HepG2 (cell line): ENCODE data around the gene IL1RAP. TPM values are rescaled to one million over a fixed set of nuclear protein-coding genes. Genes with fewer than 3 reads are reported as not detected.

ENCODE experiments used
- ATAC-seq: fragments of 200-7000 bp; cut with Tn5 transposase; 3 replicates; pipeline ENCODE4 v1.9.1; 2020; ENCODE audit warnings: mild to moderate bottlenecking, moderate library complexity
- BruUV-seq: library from RNA; stranded (reverse); fragments of 400-500 nt; replicated peaks from 2 replicates; lab custom pipeline; 2021; lab: Mats Ljungman, UMichigan
- CTCF ChIA-PET: fragments of 300-600 bp; formaldehyde crosslinking; extraction: SDS; loops from one replicate; lab custom pipeline; 2021; ENCODE audit warnings: low total read pairs, inconsistent platforms, low intra/inter-chr PET ratio; lab: Yijun Ruan, JAX
- POLR2A ChIA-PET: fragments of 350-600 bp; sonication (Branson Sonifier 250); formaldehyde crosslinking; loops from one replicate; lab custom pipeline; 2020; ENCODE audit warnings: antibody characterized with exemption, inconsistent platforms; lab: Yijun Ruan, JAX
- DNase-seq: peaks from one replicate; pipeline ENCODE4 v3.0.0-alpha.2; 2015; ENCODE audit warnings: low spot score
- FAIRE-seq: peaks from 3 replicates; lab custom pipeline; 2011; peaks lifted over from hg19 to GRCh38; lab: Jason Lieb, UNC
- H2AFZ ChIP-seq: one replicate; pipeline ENCODE4 v1.6.1; 2011; ENCODE audit warnings: low read length, inconsistent platforms
- H3K27ac ChIP-seq: fragments of 300-600 bp; 3 replicates; pipeline ENCODE4 v1.8.0; 2011; ENCODE audit warnings: mixed run types, mild to moderate bottlenecking, mixed read lengths, low read length, inconsistent platforms; ENCODE audit not compliant: insufficient read depth; ENCODE audit errors: extremely low read length
- H3K27me3 ChIP-seq, 2 experiments: fragments of 200-600 bp in 1 of 2; 2 replicates in 1 of 2; 3 replicates in 1 of 2; pipeline versions ENCODE4 v1.6.0 to v1.8.0; 2011; ENCODE audit warnings: low read length in 2 of 2, mild to moderate bottlenecking in 2 of 2, moderate library complexity in 2 of 2, inconsistent platforms in 1 of 2; ENCODE audit not compliant: insufficient read depth in 2 of 2, control insufficient read depth in 1 of 2
- H3K36me3 ChIP-seq, 2 experiments: fragments of 200-600 bp in 1 of 2; replicated peaks in 1 of 2; 2 replicates in 1 of 2; 3 replicates in 1 of 2; pipeline versions ENCODE4 v1.5.1 to v1.8.0; 2011; ENCODE audit warnings: low read length in 2 of 2, inconsistent platforms in 1 of 2; ENCODE audit not compliant: insufficient read depth in 2 of 2, control insufficient read depth in 1 of 2
- H3K4me1 ChIP-seq: 2 replicates; pipeline ENCODE4 v1.5.1; 2012; ENCODE audit warnings: low read length, inconsistent platforms; ENCODE audit not compliant: insufficient read depth
- H3K4me2 ChIP-seq: 2 replicates; pipeline ENCODE4 v1.6.0; 2011; ENCODE audit warnings: low read depth, low read length, inconsistent platforms
- H3K4me3 ChIP-seq, 3 experiments: fragments of 200-600 bp in 1 of 3; sonication (generic), shearing (Covaris generic) in 1 of 3; replicated peaks in 1 of 3; 2 replicates each; pipeline ENCODE4 v1.5.1; 2011 to 2016; ENCODE audit warnings: low read length in 3 of 3, inconsistent platforms in 2 of 3, low read depth in 2 of 3, mild to moderate bottlenecking in 2 of 3, control low read depth in 1 of 3, mixed read lengths in 1 of 3; ENCODE audit not compliant: insufficient read depth in 1 of 3
- H3K79me2 ChIP-seq: one replicate; pipeline ENCODE4 v1.6.1; 2011; ENCODE audit warnings: low read length, inconsistent platforms; ENCODE audit not compliant: insufficient read depth
- H3K9ac ChIP-seq: 2 replicates; pipeline ENCODE4 v1.6.0; 2011; ENCODE audit warnings: mild to moderate bottlenecking, low read depth, low read length, inconsistent platforms; ENCODE audit not compliant: insufficient read depth
- H3K9me3 ChIP-seq: 2 replicates; pipeline ENCODE4 v1.5.1; 2012; ENCODE audit warnings: mild to moderate bottlenecking, low read length
- H4K20me1 ChIP-seq: 2 replicates; pipeline ENCODE4 v1.6.0; 2011; ENCODE audit warnings: inconsistent platforms, mild to moderate bottlenecking, low read length, moderate library complexity; ENCODE audit not compliant: insufficient read depth
- ETV5 ChIP-seq: IDR thresholded peaks from 2 replicates; pipeline ENCODE4 v1.6.1; 2018; ENCODE audit warnings: missing biosample characterization, missing genetic modification reagents, inconsistent platforms, borderline replicate concordance
- HDAC6 ChIP-seq: fragments of 200-600 bp; sonication (generic); IDR thresholded peaks from 2 replicates; pipeline ENCODE4 v1.7.0; 2017; ENCODE audit warnings: mild to moderate bottlenecking, antibody characterized with exemption, low read length, low read depth
- HOXD1 ChIP-seq: sonication (generic); formaldehyde crosslinking; IDR thresholded peaks from 2 replicates; pipeline ENCODE4 v1.5.0; 2020; ENCODE audit warnings: missing genetic modification reagents
- NFIB ChIP-seq: sonication (generic); formaldehyde crosslinking; IDR thresholded peaks from 2 replicates; pipeline ENCODE4 v1.9.0; 2021; ENCODE audit warnings: missing genetic modification reagents, mild to moderate bottlenecking, borderline replicate concordance
- POLR2AphosphoS2 ChIP-seq: IDR thresholded peaks from 2 replicates; pipeline ENCODE4 v1.6.1; 2011; ENCODE audit warnings: low read depth, low read length, improper control_type of control experiment
- TAF15 ChIP-seq: fragments of 200-400 bp; formaldehyde crosslinking; IDR thresholded peaks from one replicate; pipeline ENCODE4 v1.6.1; 2018; ENCODE audit warnings: mild to moderate bottlenecking, low read depth, low read length; ENCODE audit not compliant: poor library complexity, severe bottlenecking
- TARDBP ChIP-seq: sonication (generic); formaldehyde crosslinking; IDR thresholded peaks from 2 replicates; pipeline ENCODE4 v1.8.0; 2022; ENCODE audit warnings: mild to moderate bottlenecking, missing genetic modification reagents
- TFE3 ChIP-seq: IDR thresholded peaks from 2 replicates; pipeline ENCODE4 v1.6.1; 2016
- ZBED4 ChIP-seq: sonication (generic); formaldehyde crosslinking; IDR thresholded peaks from 2 replicates; pipeline ENCODE4 v1.4.0; 2020; ENCODE audit warnings: missing genetic modification reagents, borderline replicate concordance
- ZBTB39 ChIP-seq: sonication (generic); formaldehyde crosslinking; IDR thresholded peaks from 2 replicates; pipeline ENCODE4 v1.5.0; 2020; ENCODE audit warnings: missing genetic modification reagents
- ZBTB42 ChIP-seq: sonication (generic); formaldehyde crosslinking; IDR thresholded peaks from 2 replicates; pipeline ENCODE4 v1.5.0; 2020; ENCODE audit warnings: mild to moderate bottlenecking, missing genetic modification reagents
- ZFP62 ChIP-seq: sonication (generic); formaldehyde crosslinking; IDR thresholded peaks from 2 replicates; pipeline ENCODE4 v1.4.0; 2020; ENCODE audit warnings: missing genetic modification reagents
- ZSCAN30 ChIP-seq: sonication (generic); formaldehyde crosslinking; IDR thresholded peaks from 2 replicates; pipeline ENCODE4 v1.5.0; 2020; ENCODE audit warnings: mild to moderate bottlenecking, missing genetic modification reagents
- WGBS: methylation state at CpG from one replicate; pipeline ENCODE4 v1.1.6; 2017; ENCODE audit warnings: low lambda C conversion rate; 5-methylcytosine and 5-hydroxymethylcytosine counted together
- in situ Hi-C: cut with HindIII; loops from 2 replicates; pipeline ENCODE4 v1.10.0; 2017; ENCODE audit warnings: low pct_unique_long_range_greater_than_20kb; ENCODE audit not compliant: extremely low pct_ligation_motif_present
- intact Hi-C: fragments of 100-400 bp; cut with micrococcal nuclease; formaldehyde crosslinking; loops from one replicate; pipeline ENCODE4 v1.10.0; 2022; ENCODE audit not compliant: unreplicated experiment
- polyA plus RNA-seq, 8 experiments: library from polyadenylated mRNA; depleted of rRNA in 3 of 8; stranded (reverse) in 7 of 8; unstranded in 1 of 8; fragments of >200 nt; fragmentation: Illumina TruSeq in 4 of 8; extraction: Trizol in 4 of 8; gene quantifications; 2 replicates each; pipeline versions ENCODE4 v1.2.1 to v1.2.3, GENCODE V29; 2011 to 2016; ENCODE audit warnings: low read depth in 4 of 8, missing spikeins in 1 of 8, mixed read lengths in 1 of 8; ENCODE audit not compliant: insufficient read depth in 1 of 8
- total RNA-seq, 5 experiments: library from RNA; depleted of rRNA; stranded (reverse); fragments of >200 nt; fragmentation: Illumina TruSeq; extraction: Trizol; gene quantifications; 2 replicates each; pipeline ENCODE4 v1.2.3, GENCODE V29; 2016; ENCODE audit warnings: low read depth in 1 of 5

IL1RAP gene
- total and polyA plus RNA-seq, 2 of the 13 experiments (the other 11 are each of a cell fraction or from before 2014, with no cell fraction given): 18.3 to 54.9 TPM

GRCh38 chr3:190574473-190574872, 60.6 kb downstream of the IL1RAP start (continued):
- TF ChIP-seq ETV5 (CRISPR knock-in tag): no peak

GRCh38 chr3:190575437-190576185, 61.7 kb downstream of the IL1RAP start:
- no TSS peak for BruUV-seq
- no peak overlapping the region for H3K27ac ChIP-seq
- H3K4me3 ChIP-seq: no peak overlapping the region
- no peaks in the 10 kb centered on the region for H4K20me1 ChIP-seq
- peaks cover 1 to 5% of the 10 kb centered on the region in 2 experiments; a peak in 1 of 5 replicates for H3K36me3 ChIP-seq
- ChIA-PET POLR2A (no interaction called here), CTCF (no interaction called here)
- ATAC-seq (no peak), FAIRE-seq (no peak), DNase-seq (no peak)
- H3K4me1 ChIP-seq: peaks cover 11% of the 10 kb centered on the region
- no peaks in the 10 kb centered on the region for H3K79me2 ChIP-seq
- H3K4me2 ChIP-seq: no peak overlapping the region
- intact Hi-C loops (no loop called here), in situ Hi-C loops (no loop called here)
- H3K9me3 ChIP-seq: no peaks in the 10 kb centered on the region
- no peaks in the 10 kb centered on the region for H3K27me3 ChIP-seq
- no peak overlapping the region for H3K9ac ChIP-seq
- no peak overlapping the region for H2AFZ ChIP-seq
- 98% methylated on average over 7 of the region's 7 CpGs for WGBS
- TF ChIP-seq POLR2AphosphoS2 (no peak), TARDBP (CRISPR knock-in tag) (no peak), ZSCAN30 (no peak), ZBED4 (CRISPR knock-in tag) (no peak), ZBTB39 (CRISPR knock-in tag) (no peak), TFE3 (CRISPR knock-in tag) (no peak), HOXD1 (CRISPR knock-in tag) (no peak), NFIB (CRISPR knock-in tag) (no peak), ZFP62 (CRISPR knock-in tag) (no peak), HDAC6 (no peak), ZBTB42 (CRISPR knock-in tag) (no peak), TAF15 (no peak)
